D721Med (cell line): ENCODE data around the gene C9orf50.

Experiments used
- DNase-seq: peaks from one replicate; pipeline ENCODE4 v3.0.0; 2011; ENCODE audit warnings: low spot score; ENCODE audit not compliant: insufficient read length
- FAIRE-seq: peaks from 2 replicates; lab custom pipeline; 2011; peaks lifted over from hg19 to GRCh38; lab: Jason Lieb, UNC
- TF ChIP-seq, protein P1 (sequence below): IDR thresholded peaks from 2 replicates; pipeline ENCODE4 v1.5.1; 2012; ENCODE audit warnings: mild to moderate bottlenecking, control low read depth; ENCODE audit not compliant: insufficient read depth; ENCODE audit errors: missing control alignments

Gene C9orf50

GRCh38 chr9:129604056-129604765 is 16.7 kb downstream of the C9orf50 start:
- DNase-seq (no peak), FAIRE-seq (no peak)
- TF ChIP-seq, protein P1, sequence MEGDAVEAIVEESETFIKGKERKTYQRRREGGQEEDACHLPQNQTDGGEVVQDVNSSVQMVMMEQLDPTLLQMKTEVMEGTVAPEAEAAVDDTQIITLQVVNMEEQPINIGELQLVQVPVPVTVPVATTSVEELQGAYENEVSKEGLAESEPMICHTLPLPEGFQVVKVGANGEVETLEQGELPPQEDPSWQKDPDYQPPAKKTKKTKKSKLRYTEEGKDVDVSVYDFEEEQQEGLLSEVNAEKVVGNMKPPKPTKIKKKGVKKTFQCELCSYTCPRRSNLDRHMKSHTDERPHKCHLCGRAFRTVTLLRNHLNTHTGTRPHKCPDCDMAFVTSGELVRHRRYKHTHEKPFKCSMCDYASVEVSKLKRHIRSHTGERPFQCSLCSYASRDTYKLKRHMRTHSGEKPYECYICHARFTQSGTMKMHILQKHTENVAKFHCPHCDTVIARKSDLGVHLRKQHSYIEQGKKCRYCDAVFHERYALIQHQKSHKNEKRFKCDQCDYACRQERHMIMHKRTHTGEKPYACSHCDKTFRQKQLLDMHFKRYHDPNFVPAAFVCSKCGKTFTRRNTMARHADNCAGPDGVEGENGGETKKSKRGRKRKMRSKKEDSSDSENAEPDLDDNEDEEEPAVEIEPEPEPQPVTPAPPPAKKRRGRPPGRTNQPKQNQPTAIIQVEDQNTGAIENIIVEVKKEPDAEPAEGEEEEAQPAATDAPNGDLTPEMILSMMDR = no peak

- DNase-seq = no peak
- TF ChIP-seq, protein P1 = no peak
- FAIRE-seq = no peak
These were observed 18.1 kb downstream of the C9orf50 start for GRCh38 chr9:129602598-129603415.

- DNase-seq = no peak
- no peak for FAIRE-seq
- TF ChIP-seq, protein P1 = no peak
These were observed 19.7 kb downstream of the C9orf50 start for GRCh38 chr9:129601082-129601674.

GRCh38 chr9:129598089-129598596 is 22.8 kb downstream of the C9orf50 start:
- no peak for FAIRE-seq
- no peak for DNase-seq
- TF ChIP-seq, protein P1 = no peak

DNA sequence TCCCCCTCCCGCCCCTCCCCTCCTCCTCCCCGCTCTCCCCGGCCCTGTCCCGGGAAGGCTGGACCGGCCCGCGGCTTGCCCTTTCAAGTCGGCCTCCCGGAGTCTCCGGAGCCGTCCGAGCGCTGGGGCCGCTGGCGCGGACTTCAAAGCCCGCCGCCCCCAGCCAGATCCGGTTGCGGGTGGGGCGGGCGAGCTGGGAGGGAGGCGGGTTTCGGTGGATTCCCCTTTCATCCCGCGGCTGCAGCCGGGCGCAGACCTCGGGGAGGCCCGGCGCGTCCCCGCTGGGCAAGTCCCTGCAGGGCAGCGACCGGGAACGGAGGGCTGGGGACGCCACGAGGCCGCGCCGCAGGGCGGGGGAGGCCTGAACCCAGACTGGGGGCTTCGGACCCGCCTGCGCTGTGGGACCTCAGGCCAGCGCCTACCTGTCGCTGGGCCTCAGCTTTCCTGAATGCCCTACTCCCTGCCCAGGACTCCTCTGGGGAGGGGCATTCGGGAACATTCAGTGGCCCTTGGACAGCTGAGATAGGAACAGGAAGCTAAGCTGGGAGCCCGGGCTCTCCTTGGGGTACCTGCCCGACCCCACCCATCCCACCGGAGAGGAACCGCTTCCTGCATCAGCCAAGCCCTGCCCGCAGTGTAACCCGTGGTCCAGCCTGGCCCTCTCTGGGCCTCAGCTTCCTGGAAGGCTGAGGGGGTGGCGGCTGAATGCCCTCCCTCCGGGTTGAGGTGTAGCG is 23.4 kb downstream of the C9orf50 start:
- TF ChIP-seq, protein P1 = no peak
- FAIRE-seq (no peak), DNase-seq (no peak)

DNA sequence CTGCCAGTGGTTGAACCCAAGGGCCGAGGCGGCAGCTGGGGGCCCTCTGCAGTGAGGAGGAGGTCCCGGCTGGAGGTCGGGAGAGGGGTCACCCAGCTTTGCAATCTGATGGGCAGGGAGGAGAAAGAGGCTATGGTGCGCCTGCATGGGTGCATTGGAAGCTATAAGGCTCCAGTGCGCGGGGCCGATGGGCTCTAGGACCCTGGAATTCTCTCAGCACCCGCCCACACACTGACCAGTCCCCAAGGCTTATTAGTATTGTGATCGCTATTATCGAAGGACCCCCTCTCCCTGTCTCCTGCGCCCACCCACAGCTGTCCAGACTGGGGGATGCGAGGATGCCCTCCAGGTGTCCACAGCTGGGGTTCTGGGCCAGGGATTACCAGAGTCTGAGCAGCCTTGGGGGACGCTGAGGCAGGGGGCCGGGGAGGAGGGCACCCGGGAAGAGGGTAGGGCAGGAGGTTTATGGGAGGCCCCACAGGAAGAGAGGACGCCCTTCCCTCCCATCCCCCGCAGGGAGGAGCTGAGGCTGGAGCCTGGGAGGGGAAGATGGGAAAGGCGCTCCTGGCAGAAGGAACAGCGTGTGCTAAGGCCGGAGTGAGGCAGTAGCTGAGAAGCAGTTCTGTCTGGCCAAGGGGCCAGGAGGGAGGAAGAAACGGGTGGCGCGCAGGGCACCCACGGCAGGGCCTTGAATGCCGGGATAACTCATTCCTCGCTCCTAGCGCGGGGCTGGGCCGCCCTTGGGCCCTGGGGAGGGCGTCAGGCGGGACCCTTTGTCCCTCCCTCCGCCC is 24.2 kb downstream of the C9orf50 start:
- TF ChIP-seq, protein P1 = no peak
- no peak for DNase-seq

More for the DNA sequence above, 24.2 kb downstream of the C9orf50 start:
- FAIRE-seq = no peak
